DOHH2 (cell line): Measurements from ENCODE around the gene KCNQ1.

Source experiments
- CTCF ChIP-seq: fragments of 200-600 bp; sonication (generic); IDR thresholded peaks from one replicate; pipeline ENCODE4 v1.5.1; 2014; ENCODE audit warnings: antibody characterized with exemption, mild to moderate bottlenecking, low read depth, low read length; ENCODE audit not compliant: poor library complexity, severe bottlenecking
- EZH2phosphoT487 ChIP-seq: fragments of 200-600 bp; sonication (generic); IDR thresholded peaks from 2 replicates; pipeline ENCODE4 v1.6.1; 2017; ENCODE audit warnings: borderline replicate concordance, mild to moderate bottlenecking, antibody characterized with exemption, low read length, moderate library complexity, mixed read lengths

DNA sequence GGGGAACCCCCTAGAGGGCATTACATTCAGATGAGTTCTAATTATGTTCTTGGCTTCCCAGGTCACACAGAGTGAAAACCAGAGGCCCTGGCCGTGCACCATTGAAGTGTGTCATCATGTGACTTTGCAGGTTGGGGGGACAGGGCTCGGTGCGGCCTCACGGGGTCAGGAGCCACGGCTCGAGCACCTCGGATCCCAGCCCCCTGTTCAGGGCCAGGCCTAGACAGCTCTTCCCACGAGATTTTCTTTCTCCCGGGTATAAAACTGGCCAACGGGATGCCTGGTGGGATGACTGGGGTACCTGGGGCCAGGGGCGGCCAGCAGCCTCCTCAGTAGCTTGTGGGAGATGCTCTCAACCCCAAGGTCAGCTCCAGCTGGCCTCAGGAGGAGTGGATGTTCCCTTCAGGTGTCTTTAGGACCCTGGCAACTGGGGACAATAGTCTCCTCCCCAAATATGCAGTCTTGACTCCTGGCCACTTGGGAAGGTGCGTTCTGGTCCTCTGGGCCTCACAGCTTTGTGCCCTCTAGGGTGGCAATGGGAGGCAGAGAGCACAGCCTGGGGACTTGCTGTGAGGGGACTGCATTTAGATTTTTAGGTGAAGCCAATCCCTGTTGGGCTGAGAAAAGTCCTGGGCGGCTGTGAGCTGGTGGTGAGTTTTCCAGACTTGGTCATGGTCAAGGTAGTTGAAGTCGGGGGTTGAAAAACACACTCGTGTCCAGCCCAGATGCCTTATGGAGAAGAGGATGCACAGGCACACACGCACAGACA lies 95.6 kb downstream of the KCNQ1 start:
- TF ChIP-seq CTCF (no peak), EZH2phosphoT487 (no peak)
